ENCODE data around the gene DTNBP1.

The DTNBP1 gene

GRCh38 chr6:15588971-15589634 is 73.7 kb downstream of the DTNBP1 start:
- DNase-seq: no peak

GRCh38 chr6:15586503-15586902 is 76.3 kb downstream of the DTNBP1 start:
- DNase-seq: peak; percentile 10

- DNase-seq: peak; percentile 61
Observed at GRCh38 chr6:15585760-15586214, 77.0 kb downstream of the DTNBP1 start.

GRCh38 chr6:15582499-15582898 is 80.3 kb downstream of the DTNBP1 start:
- no peak for DNase-seq

- DNase-seq: no peak
Observed at GRCh38 chr6:15581751-15582150, 81.1 kb downstream of the DTNBP1 start.

- DNase-seq: no peak
Observed at GRCh38 chr6:15580326-15580725, 82.5 kb downstream of the DTNBP1 start.

- no peak for DNase-seq
Observed at GRCh38 chr6:15578716-15579391, 84.0 kb downstream of the DTNBP1 start.

- no peak for DNase-seq
Observed at GRCh38 chr6:15577550-15578171, 85.2 kb downstream of the DTNBP1 start.

GRCh38 chr6:15577106-15577505 is 85.7 kb downstream of the DTNBP1 start:
- DNase-seq: no peak

- no peak for DNase-seq
Observed at GRCh38 chr6:15575357-15576033, 87.3 kb downstream of the DTNBP1 start.

- no peak for DNase-seq
Observed at GRCh38 chr6:15574486-15574885, 88.3 kb downstream of the DTNBP1 start.

GRCh38 chr6:15574023-15574422 is 88.8 kb downstream of the DTNBP1 start:
- DNase-seq: no peak

- no peak for DNase-seq
Observed at GRCh38 chr6:15573384-15573783, 89.4 kb downstream of the DTNBP1 start.

GRCh38 chr6:15572296-15573016 is 90.4 kb downstream of the DTNBP1 start:
- DNase-seq: no peak

- no peak for DNase-seq
Observed at GRCh38 chr6:15570171-15570570, 92.7 kb downstream of the DTNBP1 start.

GRCh38 chr6:15569035-15569995 is 93.5 kb downstream of the DTNBP1 start:
- no peak for DNase-seq

GRCh38 chr6:15562977-15563376 is 99.9 kb downstream of the DTNBP1 start:
- DNase-seq: no peak

GRCh38 chr6:15561447-15562199 is 101.2 kb downstream of the DTNBP1 start:
- no peak for DNase-seq

GRCh38 chr6:15560713-15561112 is 102.1 kb downstream of the DTNBP1 start:
- DNase-seq: no peak

- no peak for DNase-seq
Observed at GRCh38 chr6:15557174-15557573, 105.7 kb downstream of the DTNBP1 start.

GRCh38 chr6:15556711-15557110 is 106.1 kb downstream of the DTNBP1 start:
- DNase-seq: no peak
